ENCODE measurements around the gene LIAS.

Gene LIAS

GRCh38 chr4:39452860-39453587, 5.8 kb upstream of the LIAS start:
- no peak for DNase-seq (ENCODE audit: low read depth)

GRCh38 chr4:39453738-39454137, 5.1 kb upstream of the LIAS start:
- no peak for DNase-seq (ENCODE audit: low read depth)

DNA sequence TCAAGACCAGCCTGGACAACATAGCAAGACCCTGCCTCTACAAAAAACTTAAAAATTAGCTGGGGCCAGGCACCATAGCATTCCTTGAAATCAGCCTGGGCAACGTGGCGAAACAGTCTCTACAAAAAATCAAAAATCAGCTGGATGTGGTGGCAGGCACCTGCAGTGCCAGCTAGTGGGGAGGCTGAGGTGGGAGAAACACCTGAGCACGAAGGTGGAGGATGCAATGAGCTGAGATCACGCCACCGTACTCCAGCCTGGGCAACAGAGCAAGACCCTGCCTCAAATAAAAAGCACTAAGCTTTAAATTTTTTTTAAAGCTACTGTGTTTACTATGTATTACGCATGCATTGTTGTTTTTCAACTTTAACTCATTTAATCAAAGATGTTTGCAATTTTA, 3.4 kb upstream of the LIAS start:
- DNase-seq (ENCODE audit: low read depth) = no peak

DNA sequence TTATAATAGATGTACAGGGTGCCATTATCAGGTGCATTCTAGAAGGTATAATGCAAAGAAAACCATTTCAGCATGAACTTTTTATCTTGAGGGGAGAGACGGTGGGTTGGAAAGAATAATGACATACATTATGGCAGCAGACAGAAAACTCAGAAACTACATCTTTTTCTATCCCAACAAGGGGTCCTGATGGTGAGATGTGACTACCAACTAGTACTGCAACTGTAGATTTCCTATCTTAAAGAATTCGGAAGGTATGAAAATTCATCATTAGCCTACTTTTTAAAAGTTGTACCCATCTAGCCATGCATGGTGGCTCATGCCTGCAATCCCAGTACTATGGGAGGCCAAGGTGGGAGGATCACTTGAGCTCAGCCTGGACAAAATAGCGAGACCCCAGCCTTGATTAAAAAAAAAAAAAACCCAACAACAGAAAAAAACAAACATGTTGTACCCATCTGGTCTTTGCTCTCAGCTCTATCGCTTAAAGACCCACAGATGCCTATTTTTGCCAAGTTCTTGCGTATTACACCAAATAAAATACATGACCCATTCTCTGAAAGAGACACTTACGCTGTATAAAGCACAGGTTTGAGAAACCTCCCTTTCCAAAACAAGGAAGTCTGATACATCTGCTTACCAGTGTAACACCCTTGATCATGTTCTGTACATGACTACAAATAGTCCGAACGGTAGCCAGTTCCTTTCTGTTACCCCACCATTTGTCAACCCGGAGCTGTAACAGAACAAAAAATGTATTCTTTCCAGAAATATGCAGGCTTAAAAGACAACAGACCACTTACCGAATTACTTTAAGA, 1.7 kb upstream of the LIAS start:
- no peak for DNase-seq (ENCODE audit: low read depth)

- peak; percentile 11 for DNase-seq (ENCODE audit: low read depth)
These were observed 723 bp upstream of the LIAS start for GRCh38 chr4:39458161-39458504.

GRCh38 chr4:39464886-39465501, 6.1 kb downstream of the LIAS start:
- DNase-seq (ENCODE audit: low read depth) = peak; percentile 42

- no peak for DNase-seq (ENCODE audit: low read depth)
These were observed 7.9 kb downstream of the LIAS start for GRCh38 chr4:39466747-39467146.

DNA sequence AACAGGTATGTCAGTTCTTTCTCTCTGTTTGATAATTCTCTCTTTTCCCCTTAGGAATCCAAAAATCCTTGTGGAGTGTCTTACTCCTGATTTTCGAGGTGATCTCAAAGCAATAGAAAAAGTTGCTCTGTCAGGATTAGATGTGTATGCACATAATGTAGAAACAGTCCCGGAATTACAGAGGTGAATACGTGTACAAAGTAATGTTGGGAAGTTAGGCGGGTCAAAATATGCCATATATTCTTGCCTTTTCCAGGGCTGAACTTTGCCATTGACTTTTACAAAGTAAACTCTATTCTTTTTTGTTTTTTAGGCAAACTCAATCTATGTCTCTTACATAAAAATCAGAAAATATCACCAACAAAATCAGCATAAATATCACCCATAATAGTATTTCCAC, 8.6 kb downstream of the LIAS start:
- no peak for DNase-seq (ENCODE audit: low read depth)

DNA sequence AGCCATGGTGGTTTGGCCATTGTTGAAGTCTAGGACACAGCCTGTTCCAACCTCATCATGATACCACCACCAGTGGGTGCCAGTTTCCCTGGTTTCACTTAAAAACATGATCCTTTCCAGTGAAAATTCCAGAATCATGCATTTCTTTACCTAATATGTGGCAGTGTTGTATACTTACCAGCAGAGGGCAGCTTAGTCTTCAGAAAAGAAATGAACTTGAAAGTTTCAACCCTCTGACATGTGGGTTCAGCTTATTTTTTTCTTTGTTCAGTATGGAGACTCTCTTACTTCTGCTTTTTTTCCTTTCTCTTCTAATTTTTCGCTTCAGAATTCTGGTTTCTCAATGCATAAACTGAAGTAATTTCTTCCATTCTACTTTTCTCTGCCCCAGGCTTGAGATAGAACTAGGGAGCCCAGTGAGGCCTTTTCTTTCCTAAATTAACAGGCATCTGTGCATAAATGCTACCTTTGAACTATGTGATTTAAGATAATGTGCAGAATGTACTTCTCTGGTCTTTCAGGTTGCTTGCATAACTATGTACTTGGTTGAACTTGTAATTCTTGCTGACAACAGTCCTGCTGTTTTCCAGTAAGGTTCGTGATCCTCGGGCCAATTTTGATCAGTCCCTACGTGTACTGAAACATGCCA, 10.7 kb downstream of the LIAS start:
- peak; percentile 62 for DNase-seq (ENCODE audit: low read depth)

DNA sequence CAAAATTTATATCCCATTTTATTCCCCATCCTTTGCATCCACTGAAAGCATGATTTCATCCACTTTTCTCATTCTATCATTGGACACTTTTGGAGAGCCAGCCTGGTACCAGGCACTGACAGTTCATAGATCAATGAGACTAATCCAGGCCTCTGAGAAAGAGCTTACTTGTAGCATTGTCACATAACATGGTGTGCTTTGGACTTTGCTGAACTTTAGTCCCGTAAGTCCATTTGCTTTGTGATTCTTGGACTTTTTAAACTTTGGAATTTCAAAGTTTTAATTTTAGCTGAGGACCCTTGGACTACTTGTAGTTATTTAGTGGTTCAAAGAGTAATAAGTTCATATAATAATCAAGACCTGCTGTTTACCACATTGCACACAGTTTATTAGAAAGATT, 11.5 kb downstream of the LIAS start:
- no peak for DNase-seq (ENCODE audit: low read depth)

- no peak for DNase-seq (ENCODE audit: low read depth)
These were observed 13.5 kb downstream of the LIAS start for GRCh38 chr4:39472396-39472795.

DNA sequence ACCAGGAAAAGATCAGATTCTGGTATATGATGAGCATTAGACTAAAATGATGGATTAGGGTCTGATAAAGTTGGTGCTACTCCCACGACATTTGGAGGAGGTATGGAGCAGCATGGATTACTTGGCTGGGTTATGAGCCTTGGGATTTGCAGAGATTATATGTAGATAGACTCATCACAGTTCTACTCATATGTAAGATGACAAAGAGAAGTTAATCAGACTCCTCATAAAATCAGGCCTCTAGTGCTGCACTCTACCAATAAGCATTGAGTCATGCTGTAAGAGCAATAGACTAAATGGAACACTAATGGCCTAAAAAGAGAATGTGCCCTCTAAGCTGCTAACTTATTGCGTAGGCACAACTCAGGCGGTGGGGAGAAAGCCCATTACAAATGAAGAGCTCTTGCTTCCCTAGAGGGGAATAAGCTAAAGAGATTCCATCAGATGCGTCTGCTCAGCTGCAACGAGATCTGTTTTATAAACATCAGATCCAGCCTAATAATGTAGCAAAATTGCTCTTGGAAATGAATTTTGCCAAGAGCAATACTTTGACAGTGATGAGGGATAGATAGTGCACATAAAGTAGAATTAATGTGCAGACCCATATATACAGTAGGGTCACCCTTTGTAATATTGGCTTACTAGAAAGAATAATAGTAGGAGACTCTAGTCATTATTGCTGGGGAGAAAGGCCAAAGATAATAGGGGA, 17.5 kb downstream of the LIAS start:
- DNase-seq (ENCODE audit: low read depth) = no peak

GRCh38 chr4:39480251-39480650, 21.4 kb downstream of the LIAS start:
- no peak for DNase-seq (ENCODE audit: low read depth)

DNA sequence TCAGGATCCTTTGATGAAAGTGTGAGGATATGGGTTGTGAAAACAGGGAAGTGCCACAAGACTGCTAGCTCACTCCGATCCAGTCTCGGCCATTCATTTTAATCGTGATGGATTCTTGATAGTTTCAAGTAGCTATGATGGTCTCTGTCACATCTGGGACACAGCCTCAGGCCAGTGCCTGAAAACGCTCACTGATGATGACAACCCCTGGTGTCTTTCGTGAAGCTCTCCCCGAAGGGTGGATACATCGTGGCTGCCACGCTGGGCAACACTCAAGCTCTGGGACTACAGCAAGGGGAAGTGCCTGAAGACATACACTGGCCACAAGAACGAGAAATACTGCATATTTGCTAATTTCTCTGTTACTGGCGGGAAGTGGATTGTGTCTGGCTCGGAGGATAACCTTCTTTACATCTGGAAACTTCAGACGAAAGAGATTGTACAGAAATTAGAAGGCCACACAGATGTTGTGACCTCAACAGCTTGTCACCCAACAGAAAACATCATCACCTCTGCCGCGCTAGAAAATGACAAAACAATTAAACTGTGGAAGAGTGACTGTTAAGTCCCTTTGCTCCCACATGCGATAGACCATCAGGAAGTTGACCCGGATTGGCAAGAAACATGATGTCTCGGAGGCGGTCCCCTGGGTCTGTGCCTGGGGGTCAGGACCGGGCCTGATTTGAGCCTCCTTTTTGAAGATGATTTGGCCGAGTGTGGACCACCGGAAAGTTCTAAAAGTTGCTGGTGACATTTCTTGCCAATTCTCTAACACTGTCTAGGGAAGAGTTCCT, 22.2 kb downstream of the LIAS start:
- DNase-seq (ENCODE audit: low read depth) = no peak

DNA sequence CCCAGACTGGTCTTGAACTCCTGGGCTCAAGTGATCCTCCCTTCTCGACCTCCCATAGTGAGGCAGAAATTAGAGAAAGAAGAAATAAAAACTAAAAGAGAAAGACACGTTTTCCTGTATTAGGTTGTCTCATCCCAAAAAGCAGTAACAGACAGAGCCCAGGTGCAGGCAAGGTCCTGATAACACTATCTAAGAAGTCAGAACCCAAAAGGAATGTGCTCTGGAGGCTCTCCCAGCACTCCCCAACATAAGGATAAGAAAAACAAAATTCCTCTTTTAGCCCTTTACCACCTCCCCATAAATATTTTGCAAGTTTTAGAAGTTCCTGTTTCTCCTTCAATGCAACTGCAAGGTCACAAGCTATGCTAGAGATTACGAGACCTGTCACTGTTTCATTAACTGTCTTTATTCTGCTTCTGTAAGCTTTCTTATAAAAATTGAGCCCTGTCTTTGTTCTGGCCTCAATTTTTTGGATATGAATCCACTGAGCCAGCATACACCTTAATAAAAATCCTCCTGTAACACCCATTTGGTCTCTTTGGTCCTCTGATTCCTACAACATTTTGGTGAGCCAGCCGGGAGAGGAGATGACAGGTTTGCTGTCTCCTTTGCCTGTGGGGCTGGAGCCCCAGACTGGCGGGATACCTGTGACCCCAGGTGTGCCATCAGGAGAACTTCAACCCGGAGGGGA, 25.9 kb downstream of the LIAS start:
- DNase-seq (ENCODE audit: low read depth) = no peak

GRCh38 chr4:39486221-39486804, 27.5 kb downstream of the LIAS start:
- no peak for DNase-seq (ENCODE audit: low read depth)

DNA sequence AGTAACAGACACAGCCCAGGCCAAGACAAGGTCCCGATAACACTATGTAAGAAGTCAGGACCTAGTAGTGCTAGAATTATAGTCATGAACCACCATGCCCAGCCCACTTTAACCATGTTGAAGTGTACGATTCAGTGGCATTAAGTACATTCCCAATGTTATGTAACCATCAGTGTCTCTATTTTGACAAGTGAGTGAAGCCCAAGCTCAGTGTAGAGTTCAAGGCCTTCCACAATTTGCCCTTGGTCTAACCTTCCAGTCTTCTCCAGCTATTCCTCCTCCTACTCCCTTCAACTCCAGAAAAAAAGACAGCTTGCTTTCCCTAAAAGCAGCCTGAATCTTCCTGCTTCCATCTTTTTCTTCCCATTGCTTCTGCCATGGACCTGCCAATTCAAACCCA, 31.5 kb downstream of the LIAS start:
- no peak for DNase-seq (ENCODE audit: low read depth)

DNA sequence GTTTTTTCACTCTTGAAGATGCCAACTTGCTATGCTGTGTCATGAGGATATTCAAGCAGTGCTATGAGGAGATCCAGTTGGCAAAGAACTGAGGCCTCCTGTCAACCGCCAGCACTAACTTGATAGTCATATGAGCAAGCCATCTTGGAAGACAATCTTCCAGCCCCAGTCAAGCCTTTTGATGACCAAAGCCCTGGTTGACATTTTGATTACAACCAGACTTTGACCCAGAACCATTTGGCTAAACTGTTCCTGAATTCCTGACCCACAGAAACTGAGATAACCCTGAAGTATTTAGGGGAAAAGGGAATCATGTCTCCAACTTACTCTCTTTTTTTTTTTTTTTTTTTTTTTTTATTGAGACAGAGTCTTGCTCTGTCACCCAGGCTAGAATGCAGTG, 35.5 kb downstream of the LIAS start:
- DNase-seq (ENCODE audit: low read depth) = no peak

GRCh38 chr4:39495446-39496213, 36.8 kb downstream of the LIAS start:
- DNase-seq (ENCODE audit: low read depth) = no peak
